HepG2 (cell line): ENCODE measurements around the gene CAPN7.

Experiments used
- ARNTL ChIP-seq: sonication (generic); formaldehyde crosslinking; IDR thresholded peaks from 2 replicates; pipeline ENCODE4 v1.4.0; 2020; ENCODE audit warnings: mild to moderate bottlenecking, missing genetic modification reagents
- KLF6 ChIP-seq: IDR thresholded peaks from 2 replicates; pipeline ENCODE4 v1.8.0; 2016; ENCODE audit warnings: missing biosample characterization, missing genetic modification reagents
- POLR2A ChIP-seq, 2 experiments: IDR thresholded peaks; 2 replicates each; pipeline ENCODE4 v1.6.1; 2011; ENCODE audit warnings: low read depth in 2 of 2, low read length in 2 of 2, mild to moderate bottlenecking in 1 of 2, moderate library complexity in 1 of 2; ENCODE audit not compliant: insufficient read depth in 1 of 2
- PRPF4 ChIP-seq: fragments of 200-400 bp; formaldehyde crosslinking; IDR thresholded peaks from 2 replicates; pipeline ENCODE4 v1.6.1; 2016; ENCODE audit warnings: low read length, low read depth; ENCODE audit not compliant: poor library complexity, severe bottlenecking
- RFX5 ChIP-seq: IDR thresholded peaks from 2 replicates; pipeline ENCODE4 v1.6.1; 2011; ENCODE audit warnings: low read depth, low read length, improper control_type of control experiment
- UBTF ChIP-seq: sonication (generic); formaldehyde crosslinking; IDR thresholded peaks from 2 replicates; pipeline ENCODE4 v1.4.0; 2020; ENCODE audit warnings: mild to moderate bottlenecking, missing genetic modification reagents
- ZNF274 ChIP-seq: sonication (generic); formaldehyde crosslinking; IDR thresholded peaks from 2 replicates; pipeline ENCODE4 v1.5.1; 2020; ENCODE audit warnings: mild to moderate bottlenecking, missing genetic modification reagents
- ZNF614 ChIP-seq: IDR thresholded peaks from 2 replicates; pipeline ENCODE4 v1.6.1; 2018; ENCODE audit warnings: missing biosample characterization, missing genetic modification reagents, inconsistent platforms, borderline replicate concordance
- TF ChIP-seq, protein P1 (sequence below): sonication (generic); formaldehyde crosslinking; IDR thresholded peaks from 2 replicates; pipeline ENCODE4 v1.4.0; 2020; ENCODE audit warnings: missing genetic modification reagents
- TF ChIP-seq, protein P2 (sequence below): sonication (generic); formaldehyde crosslinking; IDR thresholded peaks from 2 replicates; pipeline ENCODE4 v1.5.0; 2020; ENCODE audit warnings: mild to moderate bottlenecking, missing genetic modification reagents, moderate library complexity

DNA sequence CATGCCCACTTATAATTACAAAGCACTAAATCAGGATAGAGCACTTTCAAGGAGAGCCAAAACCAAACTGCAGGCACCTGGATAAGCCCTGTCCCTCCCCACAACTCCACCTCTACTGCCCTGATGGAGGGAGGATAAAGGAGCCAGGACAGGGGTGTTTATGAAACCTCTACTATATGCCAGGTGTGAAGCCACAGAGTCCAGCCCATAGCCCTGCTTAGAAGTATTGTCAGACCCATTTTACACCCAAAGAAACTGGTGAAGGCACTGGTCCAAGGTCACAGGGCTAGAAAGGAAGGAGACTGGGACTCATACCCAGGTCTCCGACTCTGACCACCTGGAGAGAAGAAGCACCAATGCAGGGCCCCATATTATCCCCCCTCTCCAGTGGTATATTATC is 77.7 kb downstream of the CAPN7 start:
- TF ChIP-seq, protein P1, sequence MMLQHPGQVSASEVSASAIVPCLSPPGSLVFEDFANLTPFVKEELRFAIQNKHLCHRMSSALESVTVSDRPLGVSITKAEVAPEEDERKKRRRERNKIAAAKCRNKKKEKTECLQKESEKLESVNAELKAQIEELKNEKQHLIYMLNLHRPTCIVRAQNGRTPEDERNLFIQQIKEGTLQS = no peak
- TF ChIP-seq ZNF274 = no peak
- no peak for TF ChIP-seq ARNTL (CRISPR knock-in tag)
- TF ChIP-seq KLF6 (CRISPR knock-in tag) = no peak
- no peak for TF ChIP-seq UBTF
- no peak for TF ChIP-seq ZNF614 (CRISPR knock-in tag)
- TF ChIP-seq, protein P2, sequence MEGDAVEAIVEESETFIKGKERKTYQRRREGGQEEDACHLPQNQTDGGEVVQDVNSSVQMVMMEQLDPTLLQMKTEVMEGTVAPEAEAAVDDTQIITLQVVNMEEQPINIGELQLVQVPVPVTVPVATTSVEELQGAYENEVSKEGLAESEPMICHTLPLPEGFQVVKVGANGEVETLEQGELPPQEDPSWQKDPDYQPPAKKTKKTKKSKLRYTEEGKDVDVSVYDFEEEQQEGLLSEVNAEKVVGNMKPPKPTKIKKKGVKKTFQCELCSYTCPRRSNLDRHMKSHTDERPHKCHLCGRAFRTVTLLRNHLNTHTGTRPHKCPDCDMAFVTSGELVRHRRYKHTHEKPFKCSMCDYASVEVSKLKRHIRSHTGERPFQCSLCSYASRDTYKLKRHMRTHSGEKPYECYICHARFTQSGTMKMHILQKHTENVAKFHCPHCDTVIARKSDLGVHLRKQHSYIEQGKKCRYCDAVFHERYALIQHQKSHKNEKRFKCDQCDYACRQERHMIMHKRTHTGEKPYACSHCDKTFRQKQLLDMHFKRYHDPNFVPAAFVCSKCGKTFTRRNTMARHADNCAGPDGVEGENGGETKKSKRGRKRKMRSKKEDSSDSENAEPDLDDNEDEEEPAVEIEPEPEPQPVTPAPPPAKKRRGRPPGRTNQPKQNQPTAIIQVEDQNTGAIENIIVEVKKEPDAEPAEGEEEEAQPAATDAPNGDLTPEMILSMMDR = no peak
- TF ChIP-seq POLR2A (IDR thresholded peaks at IDR 0.05; ENCODE audit: insufficient read depth in 1 of 2, low read depth in 2 of 2, low read length in 2 of 2) = no peak
- no peak for TF ChIP-seq PRPF4
- TF ChIP-seq RFX5 = no peak
